HG03354 (cell line): Measurements from ENCODE around the gene GSDMA.

ENCODE experiments used
- ATAC-seq: cut with Tn5 transposase; IDR thresholded peaks from one replicate; pipeline ENCODE4 v1.9.1; 2021; ENCODE audit warnings: mild to moderate bottlenecking; ENCODE audit not compliant: unreplicated experiment, poor library complexity, severe bottlenecking

Gene GSDMA

DNA sequence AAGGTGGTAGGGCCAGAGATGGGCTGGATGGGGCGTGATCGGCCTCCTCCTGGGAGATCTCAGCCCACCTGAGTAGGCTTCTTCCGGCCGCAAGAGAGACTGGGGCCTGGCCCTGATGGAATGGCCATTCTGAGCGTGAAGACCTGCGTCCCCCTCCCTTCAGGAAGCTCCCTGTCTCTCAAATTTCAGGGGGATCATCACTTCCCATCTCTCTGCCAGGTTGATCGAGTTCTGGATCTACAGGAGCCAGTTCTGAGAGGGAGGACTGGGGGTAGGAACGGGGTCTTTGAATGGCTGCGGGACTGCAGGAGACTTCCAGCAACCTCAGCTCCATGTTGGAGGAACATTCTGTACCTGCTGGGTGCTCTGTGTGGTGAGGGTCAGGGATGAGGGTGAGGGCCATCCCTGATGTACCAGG lies 9.3 kb upstream of the GSDMA start:
- no peak for ATAC-seq

DNA sequence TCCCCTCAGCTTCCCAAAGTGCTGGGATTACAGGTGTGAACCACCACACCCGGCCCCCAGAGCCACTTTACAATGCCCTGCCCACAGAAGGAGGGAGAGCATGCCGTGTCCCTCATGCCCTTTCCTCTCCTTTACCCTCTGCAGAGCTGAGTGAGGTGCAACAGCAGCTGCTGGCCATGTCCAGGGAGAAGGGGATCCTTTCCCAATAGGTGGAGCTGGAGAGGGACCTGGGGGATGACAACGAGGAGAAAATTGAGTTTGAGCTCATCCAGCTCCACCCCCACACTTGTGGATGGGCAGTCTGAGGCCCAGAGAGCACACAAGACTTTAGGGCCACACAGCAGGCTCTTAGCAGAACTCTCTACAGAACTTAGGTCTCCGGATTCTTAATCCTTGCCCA lies 7.9 kb upstream of the GSDMA start:
- no peak for ATAC-seq

DNA sequence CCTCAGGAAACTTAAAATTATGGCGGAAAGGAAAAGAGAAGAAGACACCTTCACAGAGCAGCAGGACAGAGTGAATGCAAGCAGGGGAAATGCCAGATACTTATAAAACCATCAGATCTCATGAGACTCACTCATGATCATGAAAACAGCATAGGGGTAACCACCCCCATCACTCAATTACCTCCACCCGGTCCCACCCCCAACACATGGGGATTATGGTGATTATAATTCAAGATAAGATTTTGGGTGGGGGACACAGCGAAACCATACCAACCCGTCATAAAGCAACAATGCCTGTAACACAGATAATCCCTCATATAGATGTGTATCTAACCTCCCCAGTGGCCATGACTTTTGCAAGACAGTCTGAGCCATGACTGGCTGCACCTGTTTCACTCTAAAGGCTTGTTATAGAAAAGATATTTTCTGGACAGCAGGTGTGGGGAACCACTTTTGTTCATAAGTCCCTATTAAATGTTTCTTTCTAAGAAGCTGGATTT lies 7.0 kb upstream of the GSDMA start:
- ATAC-seq = no peak

DNA sequence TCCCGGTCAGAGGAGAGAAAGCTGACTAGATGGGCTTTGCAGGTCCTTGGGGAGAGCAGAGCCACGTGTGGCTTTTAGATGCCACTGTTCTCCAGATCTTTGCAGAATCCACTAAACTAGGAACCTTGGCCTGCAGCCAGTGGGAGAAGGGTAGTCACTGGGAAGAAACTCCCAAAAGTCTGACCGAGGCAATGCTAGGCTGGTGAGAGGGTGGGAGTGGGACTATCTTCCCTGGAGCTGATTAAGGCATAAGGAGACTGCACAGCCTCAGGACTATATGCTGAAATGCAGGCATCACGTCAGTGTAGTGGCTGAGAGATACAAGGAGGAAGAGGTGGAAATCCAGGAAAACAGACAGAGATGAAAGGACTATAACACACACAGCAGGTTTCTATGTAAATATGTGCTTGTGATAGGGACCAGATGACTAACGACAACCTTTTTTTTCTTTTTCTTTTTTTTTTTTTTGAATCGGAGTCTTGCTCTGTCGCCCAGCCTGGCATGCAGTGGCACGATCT lies 2.2 kb upstream of the GSDMA start:
- ATAC-seq = no peak

GRCh38 chr17:39963829-39964228 lies 1.0 kb downstream of the GSDMA start:
- ATAC-seq = no peak

GRCh38 chr17:39965017-39965699 lies 2.4 kb downstream of the GSDMA start:
- ATAC-seq = no peak

GRCh38 chr17:39966771-39967170 lies 4.0 kb downstream of the GSDMA start:
- ATAC-seq = no peak

DNA sequence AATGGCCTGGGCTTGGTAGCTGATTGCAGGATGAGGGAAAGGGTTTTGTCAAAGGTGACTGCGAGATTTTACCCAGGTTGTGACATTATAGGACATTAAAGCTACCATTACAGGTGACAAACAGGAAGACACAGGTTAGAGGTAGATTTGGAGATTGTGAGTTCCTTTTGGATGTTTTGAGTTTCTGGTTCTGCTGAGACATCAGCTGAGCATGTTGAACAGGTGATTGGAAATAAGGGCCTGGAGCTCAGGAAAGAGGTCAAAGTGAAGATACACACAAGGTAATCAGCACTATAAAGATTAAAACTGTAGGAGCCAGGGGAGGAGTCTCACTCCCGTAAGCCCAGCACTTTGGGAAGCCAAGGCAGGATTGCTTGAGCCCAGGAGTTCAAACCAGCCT lies 6.0 kb downstream of the GSDMA start:
- ATAC-seq = no peak

- ATAC-seq = no peak
Measured at GRCh38 chr17:39969375-39969774, 6.6 kb downstream of the GSDMA start.

DNA sequence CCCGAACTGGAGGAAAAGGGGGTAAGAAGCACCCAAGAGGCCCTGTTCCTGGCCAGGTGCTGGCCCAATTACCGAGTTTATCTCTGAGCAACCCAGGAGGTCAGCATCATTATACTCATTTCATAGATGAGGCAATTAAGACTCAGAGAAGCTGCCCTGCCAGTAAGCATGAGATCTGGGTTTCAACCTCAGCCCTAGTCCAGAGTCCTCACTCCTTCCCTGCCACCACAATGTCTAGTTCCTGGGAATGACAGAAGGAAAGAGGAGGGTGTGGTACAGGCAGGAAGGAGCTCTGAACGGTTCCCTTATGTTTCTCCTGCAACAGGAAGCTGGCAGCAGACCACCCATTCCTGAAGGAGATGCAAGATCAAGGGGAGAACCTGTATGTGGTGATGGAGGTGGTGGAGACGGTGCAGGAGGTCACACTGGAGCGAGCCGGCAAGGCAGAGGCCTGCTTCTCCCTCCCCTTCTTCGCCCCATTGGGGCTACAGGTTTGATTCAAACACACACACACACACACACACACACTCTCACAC lies 7.4 kb downstream of the GSDMA start:
- ATAC-seq = no peak

DNA sequence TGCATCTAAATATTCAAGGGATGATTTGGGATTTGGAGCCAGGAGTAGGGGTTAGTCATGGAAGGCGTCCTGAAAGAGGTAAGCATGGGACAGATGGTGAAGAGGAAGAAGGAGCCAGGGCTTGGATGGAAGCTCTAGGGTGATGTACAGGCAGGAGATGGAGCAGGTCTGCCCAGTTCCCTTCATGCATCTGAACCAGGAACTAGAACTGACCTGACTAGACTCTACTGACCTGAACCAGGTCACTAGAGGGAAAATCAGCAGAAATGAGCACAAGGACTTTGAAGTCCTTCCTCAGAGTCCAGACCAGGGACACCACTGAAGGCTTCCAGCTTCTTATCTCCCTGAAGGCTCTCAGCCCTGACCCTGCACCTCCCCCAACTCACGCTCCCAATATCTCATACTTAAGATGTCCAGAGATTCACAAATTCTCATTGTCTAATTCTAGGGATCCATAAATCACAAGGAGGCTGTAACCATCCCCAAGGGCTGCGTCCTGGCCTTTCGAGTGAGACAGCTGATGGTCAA lies 8.3 kb downstream of the GSDMA start:
- ATAC-seq = no peak

DNA sequence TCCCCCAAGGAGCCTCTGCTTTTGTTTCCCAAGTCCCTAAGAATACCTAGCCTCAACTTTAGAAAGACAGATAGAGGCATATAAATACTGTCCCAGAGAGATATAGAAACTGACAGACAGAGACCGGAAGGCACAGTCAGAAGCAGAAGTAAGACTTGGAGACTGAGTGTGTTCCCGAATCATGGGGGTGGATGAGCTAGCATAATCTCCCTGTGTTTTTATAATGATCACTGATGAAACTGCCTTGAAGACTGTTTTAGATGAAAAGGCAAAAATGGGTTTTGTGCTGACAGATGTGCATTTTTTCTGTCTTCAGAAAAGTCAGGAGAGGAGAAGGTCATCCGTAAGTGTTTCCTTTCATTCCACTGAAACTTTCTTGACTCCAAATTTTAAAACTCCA lies 9.5 kb downstream of the GSDMA start:
- ATAC-seq = no peak

GRCh38 chr17:39973496-39973895 lies 10.7 kb downstream of the GSDMA start:
- ATAC-seq = no peak

DNA sequence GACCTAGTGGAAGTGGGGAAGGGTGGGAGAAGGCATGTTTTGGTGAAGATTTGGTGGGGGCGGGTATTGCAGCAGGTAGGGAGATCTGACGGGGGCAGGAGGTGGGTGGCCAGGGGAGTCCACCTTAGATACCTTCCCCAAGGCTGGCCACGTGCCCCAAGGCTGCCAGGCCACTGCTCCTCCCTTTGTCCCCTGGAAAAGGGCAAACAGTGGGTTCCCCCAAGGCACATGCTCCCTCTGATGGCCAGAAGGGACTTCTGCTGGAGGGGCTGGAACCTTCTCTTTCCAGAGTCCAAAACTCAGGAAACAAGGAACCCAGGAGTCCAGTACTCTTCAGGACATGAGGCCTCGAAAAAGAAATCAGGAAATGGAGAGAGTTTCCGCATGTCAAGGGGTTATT lies 11.6 kb downstream of the GSDMA start:
- no peak for ATAC-seq

GRCh38 chr17:39975801-39976200 lies 13.0 kb downstream of the GSDMA start:
- no peak for ATAC-seq

GRCh38 chr17:39979016-39979670 lies 16.3 kb downstream of the GSDMA start:
- ATAC-seq = no peak

DNA sequence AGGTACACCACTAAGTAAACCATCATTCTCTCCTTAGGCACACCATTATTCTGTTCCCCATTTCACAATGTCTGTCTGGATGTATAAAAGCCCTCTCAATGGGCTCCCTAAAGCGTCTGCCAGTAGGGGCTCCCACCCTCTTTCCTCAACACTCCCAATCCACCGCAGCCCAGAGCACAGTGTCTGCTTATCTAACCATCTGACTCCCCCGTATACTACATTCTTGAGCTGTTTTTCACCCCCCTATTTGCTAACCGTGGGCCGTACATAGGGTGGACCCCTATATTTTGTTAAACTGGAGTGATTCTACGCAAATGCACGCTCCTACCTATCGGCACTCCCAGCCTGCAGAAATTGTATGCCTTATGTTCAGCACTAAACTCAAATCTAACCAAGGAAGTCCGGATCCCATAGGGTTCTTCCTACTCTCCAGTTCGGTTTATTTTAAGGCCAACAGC lies 17.1 kb downstream of the GSDMA start:
- ATAC-seq = peak; percentile 20

GRCh38 chr17:39980351-39981206 lies 17.8 kb downstream of the GSDMA start, which contains the start of gene PSMD3:
PSMD3 (plus strand) TSS chr17:39980807; CDS start chr17:39980971, 164 bp downstream.
- peak; percentile 95 for ATAC-seq

DNA sequence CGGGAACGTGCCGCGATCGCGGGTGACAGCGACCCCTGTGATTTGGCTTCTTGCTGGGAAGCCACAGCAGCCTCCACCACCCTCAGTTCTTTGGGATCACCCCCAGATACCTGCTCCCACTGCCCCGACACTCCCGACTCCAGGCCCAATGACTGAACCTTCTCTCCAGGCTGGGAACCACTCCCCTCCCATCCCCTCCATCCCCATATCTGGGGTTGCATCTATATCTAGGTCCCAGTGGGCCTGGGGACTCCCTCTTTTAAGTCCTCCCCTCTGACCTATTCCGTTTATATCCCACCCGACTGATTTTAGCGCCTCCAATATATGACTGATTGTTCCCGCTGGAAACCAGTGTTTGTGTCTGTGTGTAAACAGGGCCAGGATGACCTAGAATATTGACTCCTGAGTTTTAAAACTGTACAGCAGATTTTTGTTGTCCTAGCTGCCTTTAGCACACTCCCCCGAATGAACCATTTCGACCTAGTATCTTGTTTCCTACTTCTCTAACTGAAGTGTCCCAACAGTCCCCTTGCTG lies 18.5 kb downstream of the GSDMA start:
- ATAC-seq = no peak
